PFSK-1 (cell line): Measurements from ENCODE around the gene SEC11C.

Source experiments
- FOXP2 ChIP-seq: optimal IDR thresholded peaks from 2 replicates; pipeline ENCODE3; 2011; ENCODE audit warnings: borderline replicate concordance, control low read depth, inconsistent platforms; ENCODE audit not compliant: insufficient read depth; ENCODE audit errors: extremely low read length, extremely low read depth
- POLR2AphosphoS5 ChIP-seq: IDR thresholded peaks from 2 replicates; pipeline ENCODE4 v1.6.1; 2012; ENCODE audit warnings: low read depth, mild to moderate bottlenecking, control low read depth, low read length, moderate library complexity
- TAF1 ChIP-seq: IDR thresholded peaks from 2 replicates; pipeline ENCODE4 v1.6.1; 2012; ENCODE audit warnings: low read length, control low read depth, borderline replicate concordance; ENCODE audit not compliant: insufficient read depth

DNA sequence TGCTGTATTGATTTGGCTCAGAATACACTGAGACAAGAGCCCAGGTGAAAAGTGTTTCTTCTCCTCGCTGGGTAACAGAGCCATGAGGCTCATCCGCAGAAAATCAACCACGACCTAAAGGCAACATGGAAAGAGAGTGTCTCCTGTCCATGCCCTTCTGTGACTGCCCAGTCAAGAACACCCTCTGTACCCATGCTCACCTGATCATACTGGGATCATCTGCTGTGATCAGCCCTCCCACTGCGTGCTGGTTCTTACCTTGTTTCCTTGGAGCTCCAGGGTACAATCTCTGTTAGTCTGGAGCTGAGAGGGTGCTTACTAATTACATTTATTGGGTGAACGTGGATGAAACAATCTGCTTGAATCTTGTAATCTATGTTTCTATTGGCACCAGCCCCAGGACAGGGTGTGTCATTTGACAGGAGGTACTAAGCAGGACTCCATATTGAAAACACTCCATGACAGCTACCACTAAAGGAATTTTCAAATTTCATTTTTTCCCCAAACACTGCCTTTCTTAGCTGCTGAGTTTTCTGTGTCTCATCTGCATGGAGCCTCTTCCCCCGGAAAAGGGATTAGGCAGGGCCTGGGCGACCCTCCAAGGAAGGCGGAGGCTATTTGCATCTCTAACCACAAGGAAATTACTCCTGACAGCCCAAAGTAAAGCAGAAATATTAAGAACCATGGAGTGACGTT lies 40.6 kb downstream of the SEC11C start:
- TF ChIP-seq POLR2AphosphoS5 (no peak), FOXP2 (no peak), TAF1 (no peak)
